Measurements from ENCODE around the gene BLVRA.
"Not testable (repeated sequence)": the region's sequence is repeated elsewhere in the genome, so short reads cannot be mapped to it uniquely, and the experiment has no call there.

DNA sequence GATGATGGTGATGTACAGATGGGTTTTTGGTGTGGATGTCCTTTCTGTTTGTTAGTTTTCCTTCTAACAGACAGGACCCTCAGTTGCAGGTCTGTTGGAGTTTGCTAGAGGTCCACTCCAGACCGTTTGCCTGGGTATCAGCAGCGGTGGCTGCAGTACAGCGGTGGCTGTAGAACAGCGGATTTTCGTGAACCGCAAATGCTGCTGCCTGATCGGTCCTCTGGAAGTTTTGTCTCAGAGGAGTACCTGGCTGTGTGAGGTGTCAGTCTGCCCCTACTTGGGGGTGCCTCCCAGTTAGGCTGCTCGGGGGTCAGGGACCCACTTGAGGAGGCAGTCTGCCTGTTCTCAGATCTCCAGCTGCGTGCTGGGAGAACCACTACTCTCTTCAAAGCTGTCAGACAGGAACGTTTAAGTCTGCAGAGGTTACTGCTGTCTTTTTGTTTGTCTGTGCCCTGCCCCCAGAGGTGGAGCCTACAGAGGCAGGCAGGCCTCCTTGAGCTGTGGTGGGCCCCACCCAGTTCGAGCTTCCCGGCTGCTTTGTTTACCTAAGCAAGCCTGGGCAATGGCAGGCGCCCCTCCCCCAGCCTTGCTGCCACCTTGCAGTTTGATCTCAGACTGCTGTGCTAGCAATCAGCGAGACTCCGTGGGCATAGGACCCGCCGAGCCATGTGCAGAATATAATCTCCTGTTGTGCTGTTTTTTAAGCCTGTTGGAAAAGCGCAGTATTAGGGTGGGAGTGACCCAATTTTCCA lies 20.0 kb downstream of the BLVRA start:
- TF ChIP-seq POU2F2, POLR2AphosphoS5, POLR2A, TAF1 (IDR thresholded peaks at IDR 0.05; ENCODE audit: low read depth, low read length): not testable (repeated sequence)
